ENCODE results near the gene PARP9.

DNA sequence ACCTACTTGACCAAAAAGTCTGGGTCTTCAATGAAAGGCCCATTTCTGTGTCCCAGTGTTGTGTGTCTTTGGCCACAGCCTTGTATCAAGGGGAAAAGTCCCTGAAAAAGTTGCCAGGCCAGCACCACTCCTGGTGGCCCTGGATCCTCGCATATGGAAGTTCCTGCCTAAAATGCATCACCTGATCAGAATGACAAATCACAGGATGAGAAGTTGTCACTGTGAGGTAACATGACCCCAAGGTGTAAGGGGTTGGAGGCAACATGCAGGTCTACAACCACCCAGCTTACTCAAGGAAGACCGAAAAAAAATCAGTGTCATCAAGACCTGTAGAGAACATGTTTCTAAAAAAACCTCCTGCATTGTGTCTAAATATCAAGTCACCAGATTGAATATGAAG lies 39.0 kb upstream of the PARP9 start:
- TF ChIP-seq, protein P1, sequence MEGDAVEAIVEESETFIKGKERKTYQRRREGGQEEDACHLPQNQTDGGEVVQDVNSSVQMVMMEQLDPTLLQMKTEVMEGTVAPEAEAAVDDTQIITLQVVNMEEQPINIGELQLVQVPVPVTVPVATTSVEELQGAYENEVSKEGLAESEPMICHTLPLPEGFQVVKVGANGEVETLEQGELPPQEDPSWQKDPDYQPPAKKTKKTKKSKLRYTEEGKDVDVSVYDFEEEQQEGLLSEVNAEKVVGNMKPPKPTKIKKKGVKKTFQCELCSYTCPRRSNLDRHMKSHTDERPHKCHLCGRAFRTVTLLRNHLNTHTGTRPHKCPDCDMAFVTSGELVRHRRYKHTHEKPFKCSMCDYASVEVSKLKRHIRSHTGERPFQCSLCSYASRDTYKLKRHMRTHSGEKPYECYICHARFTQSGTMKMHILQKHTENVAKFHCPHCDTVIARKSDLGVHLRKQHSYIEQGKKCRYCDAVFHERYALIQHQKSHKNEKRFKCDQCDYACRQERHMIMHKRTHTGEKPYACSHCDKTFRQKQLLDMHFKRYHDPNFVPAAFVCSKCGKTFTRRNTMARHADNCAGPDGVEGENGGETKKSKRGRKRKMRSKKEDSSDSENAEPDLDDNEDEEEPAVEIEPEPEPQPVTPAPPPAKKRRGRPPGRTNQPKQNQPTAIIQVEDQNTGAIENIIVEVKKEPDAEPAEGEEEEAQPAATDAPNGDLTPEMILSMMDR (IDR thresholded peaks at IDR 0.05), result no peak
- no peak for TF ChIP-seq EZH2 (IDR thresholded peaks at IDR 0.05; ENCODE audit: borderline replicate concordance, insufficient read depth, low read depth, low read length, poor library complexity, severe bottlenecking)

Measured in B cell (primary cell).